Activated effector memory CD4-positive, alpha-beta T cell treated with anti-CD3 and anti-CD28 coated beads, Interleukin-2, amount 50 U/mL, for 16 hours (primary cell): ENCODE results near the gene CNOT4.
"Not testable (repeated sequence)": the region's sequence is repeated elsewhere in the genome, so short reads cannot be mapped to it uniquely, and the experiment has no call there.

ENCODE experiments used
- DNase-seq: peaks from one replicate; pipeline ENCODE4 v3.0.0-alpha.2; 2020

The CNOT4 gene

GRCh38 chr7:135447748-135448147 is 62.2 kb downstream of the CNOT4 start:
- no peak for DNase-seq

- no peak for DNase-seq
These were observed 64.2 kb downstream of the CNOT4 start for GRCh38 chr7:135445690-135446089.

- DNase-seq, result not testable (repeated sequence)
These were observed 64.6 kb downstream of the CNOT4 start for GRCh38 chr7:135445266-135445665.

- DNase-seq, result no peak
These were observed 68.1 kb downstream of the CNOT4 start for GRCh38 chr7:135441791-135442190.

- no peak for DNase-seq
These were observed 75.9 kb downstream of the CNOT4 start for GRCh38 chr7:135434047-135434446.

GRCh38 chr7:135430626-135431025 is 79.3 kb downstream of the CNOT4 start:
- DNase-seq, result no peak

GRCh38 chr7:135428879-135429278 is 81.0 kb downstream of the CNOT4 start:
- no peak for DNase-seq

GRCh38 chr7:135428011-135428410 is 81.9 kb downstream of the CNOT4 start:
- no peak for DNase-seq

- no peak for DNase-seq
These were observed 82.7 kb downstream of the CNOT4 start for GRCh38 chr7:135427166-135427565.

- no peak for DNase-seq
These were observed 84.9 kb downstream of the CNOT4 start for GRCh38 chr7:135425036-135425435.

- no peak for DNase-seq
These were observed 89.1 kb downstream of the CNOT4 start for GRCh38 chr7:135420786-135421185.

- DNase-seq, result no peak
These were observed 93.5 kb downstream of the CNOT4 start for GRCh38 chr7:135416431-135416830.

- no peak for DNase-seq
These were observed 95.0 kb downstream of the CNOT4 start for GRCh38 chr7:135414850-135415439.

GRCh38 chr7:135414208-135414607 is 95.7 kb downstream of the CNOT4 start:
- no peak for DNase-seq

- no peak for DNase-seq
These were observed 98.8 kb downstream of the CNOT4 start for GRCh38 chr7:135411098-135411497.

- no peak for DNase-seq
These were observed 99.4 kb downstream of the CNOT4 start for GRCh38 chr7:135410543-135410942.

GRCh38 chr7:135409845-135410542 is 99.9 kb downstream of the CNOT4 start:
- no peak for DNase-seq

- DNase-seq, result no peak
These were observed 102.0 kb downstream of the CNOT4 start for GRCh38 chr7:135407884-135408283.

GRCh38 chr7:135406918-135407317 is 103.0 kb downstream of the CNOT4 start:
- no peak for DNase-seq

GRCh38 chr7:135405969-135406368 is 103.9 kb downstream of the CNOT4 start:
- no peak for DNase-seq

GRCh38 chr7:135403302-135403701 is 106.6 kb downstream of the CNOT4 start:
- no peak for DNase-seq

- no peak for DNase-seq
These were observed 112.2 kb downstream of the CNOT4 start for GRCh38 chr7:135397689-135398088.

GRCh38 chr7:135392701-135393100 is 117.2 kb downstream of the CNOT4 start:
- DNase-seq, result no peak

GRCh38 chr7:135391514-135391913 is 118.4 kb downstream of the CNOT4 start:
- DNase-seq, result no peak

GRCh38 chr7:135390829-135391228 is 119.1 kb downstream of the CNOT4 start:
- no peak for DNase-seq
